Neural cell (in vitro differentiated cells): ENCODE measurements around the gene MAML3. TPM values are rescaled to one million over a fixed set of nuclear protein-coding genes. Genes with fewer than 3 reads are reported as not detected.

Experiments used
- H2AFZ ChIP-seq: fragments of 200-600, 300-800 bp; sonication (generic), shearing (Covaris generic); 2 replicates; pipeline ENCODE4 v1.6.0; 2014; ENCODE audit warnings: low read depth, mild to moderate bottlenecking, antibody characterized with exemption, low read length, moderate library complexity
- H3F3A ChIP-seq: fragments of 200-600 bp; shearing (Covaris generic); 2 replicates; pipeline ENCODE4 v1.6.1; 2016; ENCODE audit warnings: mild to moderate bottlenecking, moderate library complexity, mixed read lengths, antibody characterized with exemption, low read length; ENCODE audit not compliant: insufficient read depth, poor library complexity, severe bottlenecking
- H3K27ac ChIP-seq: fragments of 200-600, 300-800 bp; sonication (generic), shearing (Covaris generic); 2 replicates; pipeline ENCODE4 v1.5.1; 2014; ENCODE audit warnings: mild to moderate bottlenecking, low read length, moderate library complexity
- H3K27me3 ChIP-seq: fragments of 300-800, 200-600 bp; sonication (generic), shearing (Covaris generic); 2 replicates; pipeline ENCODE4 v1.6.0; 2014; ENCODE audit warnings: mild to moderate bottlenecking, low read depth, low read length, moderate library complexity; ENCODE audit not compliant: insufficient read depth
- H3K36me3 ChIP-seq: fragments of 300-800, 200-600 bp; sonication (generic), shearing (Covaris generic); 2 replicates; pipeline ENCODE4 v1.5.1; 2014; ENCODE audit warnings: mild to moderate bottlenecking, antibody characterized with exemption, low read length, moderate library complexity; ENCODE audit not compliant: insufficient read depth
- H3K4me2 ChIP-seq: fragments of 300-800, 200-600 bp; sonication (generic), shearing (Covaris generic); 2 replicates; pipeline ENCODE4 v1.6.0; 2014; ENCODE audit warnings: mild to moderate bottlenecking, low read length
- H3K4me3 ChIP-seq: fragments of 300-800, 200-600 bp; sonication (generic), shearing (Covaris generic); 2 replicates; pipeline ENCODE4 v1.5.1; 2014; ENCODE audit warnings: mild to moderate bottlenecking, low read length, moderate library complexity
- H3K79me2 ChIP-seq: fragments of 200-600 bp; shearing (Covaris generic); replicated peaks from 2 replicates; pipeline ENCODE4 v1.6.0; 2014; ENCODE audit warnings: mild to moderate bottlenecking, low read length, moderate library complexity; ENCODE audit not compliant: insufficient read depth
- H3K9ac ChIP-seq: fragments of 300-800, 200-600 bp; sonication (generic), shearing (Covaris generic); 2 replicates; pipeline ENCODE4 v1.6.1; 2016; ENCODE audit warnings: mild to moderate bottlenecking, low read length, mixed read lengths
- H3K9me2 ChIP-seq: fragments of 200-600 bp; shearing (Covaris generic); 2 replicates; pipeline ENCODE4 v1.6.1; 2016; ENCODE audit warnings: mild to moderate bottlenecking, low read length, mixed read lengths; ENCODE audit not compliant: insufficient read depth
- H3K9me3 ChIP-seq: fragments of 200-600, 300-800 bp; sonication (generic), shearing (Covaris generic); 2 replicates; pipeline ENCODE4 v1.6.1; 2016; ENCODE audit warnings: mild to moderate bottlenecking, mixed run types, low read length, moderate library complexity, mixed read lengths
- H4K20me1 ChIP-seq: fragments of 200-600 bp; shearing (Covaris generic); 2 replicates; pipeline ENCODE4 v1.6.1; 2016; ENCODE audit warnings: mild to moderate bottlenecking, mixed run types; ENCODE audit not compliant: insufficient read depth
- CTCF ChIP-seq: fragments of 450-650 bp; IDR thresholded peaks from 2 replicates; pipeline ENCODE4 v1.5.1; 2014; ENCODE audit warnings: antibody characterized with exemption, mild to moderate bottlenecking, moderate library complexity; ENCODE audit not compliant: poor library complexity, severe bottlenecking
- EP300 ChIP-seq: fragments of 450-650 bp; conservative IDR thresholded peaks from 2 replicates; pipeline ENCODE4 v1.6.1; 2014; ENCODE audit warnings: antibody characterized with exemption, mild to moderate bottlenecking, moderate library complexity; ENCODE audit not compliant: poor library complexity, severe bottlenecking
- EZH2 ChIP-seq: fragments of 200-600, 300-800 bp; shearing (Covaris generic), sonication (generic); IDR thresholded peaks from 2 replicates; pipeline ENCODE4 v1.6.1; 2014; ENCODE audit warnings: antibody characterized with exemption, low read length, borderline replicate concordance, mild to moderate bottlenecking; ENCODE audit not compliant: insufficient read depth, poor library complexity, severe bottlenecking
- MXI1 ChIP-seq: fragments of 450-650 bp; conservative IDR thresholded peaks from 2 replicates; pipeline ENCODE4 v1.6.1; 2014; ENCODE audit warnings: antibody characterized with exemption, mild to moderate bottlenecking; ENCODE audit not compliant: poor library complexity, severe bottlenecking
- POLR2AphosphoS5 ChIP-seq: IDR thresholded peaks from 2 replicates; pipeline ENCODE4 v1.6.1; 2012
- RAD21 ChIP-seq: fragments of 450-650 bp; conservative IDR thresholded peaks from 2 replicates; pipeline ENCODE4 v1.6.1; 2014; ENCODE audit warnings: antibody characterized with exemption, mild to moderate bottlenecking, moderate library complexity
- REST ChIP-seq: IDR thresholded peaks from 2 replicates; pipeline ENCODE4 v1.6.1; 2012; ENCODE audit warnings: borderline replicate concordance
- SMC3 ChIP-seq: fragments of 450-650 bp; conservative IDR thresholded peaks from 2 replicates; pipeline ENCODE4 v1.6.1; 2014; ENCODE audit warnings: antibody characterized with exemption, mild to moderate bottlenecking, moderate library complexity; ENCODE audit not compliant: poor library complexity
- TAF1 ChIP-seq: IDR thresholded peaks from 2 replicates; pipeline ENCODE4 v1.6.1; 2012; ENCODE audit warnings: low read depth
- polyA plus RNA-seq: library from polyadenylated mRNA; depleted of rRNA; stranded (reverse); fragments of >200 nt; gene quantifications from 2 replicates; pipeline ENCODE4 v1.2.3, GENCODE V29; 2014

Gene MAML3
- polyA plus RNA-seq, 1 donor from 2014 or later = 10.2 TPM

GRCh38 chr4:139876337-139876941, 277.5 kb downstream of the MAML3 start:
- H3K9ac ChIP-seq = no peak overlapping the region
- TF ChIP-seq TAF1 (no peak), RAD21 (no peak), POLR2AphosphoS5 (no peak), EP300 (no peak), SMC3 (no peak), EZH2 (no peak), MXI1 (no peak), CTCF (no peak), REST (no peak)
- no peak overlapping the region for H3K27ac ChIP-seq
- no peaks in the 10 kb centered on the region for H3K36me3 ChIP-seq
- no peaks in the 10 kb centered on the region for H3K9me2 ChIP-seq
- H3K9me3 ChIP-seq = no peaks in the 10 kb centered on the region
- no peaks in the 10 kb centered on the region for H4K20me1 ChIP-seq
- no peak overlapping the region for H3K4me3 ChIP-seq
- H3K27me3 ChIP-seq = no peaks in the 10 kb centered on the region
- H3K4me2 ChIP-seq = no peak overlapping the region
- H3K79me2 ChIP-seq = no peaks in the 10 kb centered on the region
- H3F3A ChIP-seq = no peaks in the 10 kb centered on the region
- no peak overlapping the region for H2AFZ ChIP-seq

GRCh38 chr4:139875411-139875825, 278.6 kb downstream of the MAML3 start:
- H3K4me3 ChIP-seq = no peak overlapping the region
- no peaks in the 10 kb centered on the region for H3K9me2 ChIP-seq
- H2AFZ ChIP-seq = no peak overlapping the region
- H3K9ac ChIP-seq = no peak overlapping the region
- H3K79me2 ChIP-seq = no peaks in the 10 kb centered on the region
- H3K9me3 ChIP-seq = no peaks in the 10 kb centered on the region
- no peaks in the 10 kb centered on the region for H3K36me3 ChIP-seq
- TF ChIP-seq POLR2AphosphoS5 (no peak), TAF1 (no peak), SMC3 (no peak), EP300 (no peak), RAD21 (no peak), CTCF (no peak), MXI1 (no peak), EZH2 (no peak), REST (no peak)
- H3K27ac ChIP-seq = no peak overlapping the region
- H3K4me2 ChIP-seq = no peak overlapping the region
- H3K27me3 ChIP-seq = no peaks in the 10 kb centered on the region
- H4K20me1 ChIP-seq = no peaks in the 10 kb centered on the region
- no peaks in the 10 kb centered on the region for H3F3A ChIP-seq
